H1 (cell line): ENCODE measurements around the gene BTG3. TPM values are rescaled to one million over a fixed set of nuclear protein-coding genes. Genes with fewer than 3 reads are reported as not detected.

Source experiments
- CTCF ChIA-PET: fragments of 300-600 bp; sonication (Branson Sonifier 250); formaldehyde crosslinking; loops from one replicate; lab custom pipeline; 2021; ENCODE audit not compliant: partially characterized antibody; lab: Charles Lee
- POLR2A ChIA-PET: fragments of 300-600 bp; sonication (Branson Sonifier 250); formaldehyde crosslinking; loops from one replicate; lab custom pipeline; 2021; ENCODE audit warnings: inconsistent platforms; ENCODE audit not compliant: partially characterized antibody; lab: Charles Lee
- DNase-seq, 2 experiments: peaks; one replicate each; pipeline versions ENCODE4 v3.0.0 to v3.0.0-alpha.2; 2010 to 2022; ENCODE audit warnings: low spot score in 2 of 2, low read depth in 1 of 2, mixed read lengths in 1 of 2
- FAIRE-seq: peaks from 2 replicates; lab custom pipeline; 2011; peaks lifted over from hg19 to GRCh38; lab: Jason Lieb, UNC
- H2AFZ ChIP-seq: 2 replicates; pipeline ENCODE4 v1.8.1; 2012; ENCODE audit warnings: low read length, inconsistent platforms
- H2AK5ac ChIP-seq: 2 replicates; pipeline ENCODE4 v1.6.1; 2013; ENCODE audit warnings: low read depth, low read length
- H2BK120ac ChIP-seq: replicated peaks from 2 replicates; pipeline ENCODE3; 2013; ENCODE audit warnings: low read depth, low read length, inconsistent platforms
- H2BK12ac ChIP-seq: 2 replicates; pipeline ENCODE4 v1.6.1; 2013; ENCODE audit warnings: low read depth, low read length
- H2BK15ac ChIP-seq: 2 replicates; pipeline ENCODE4 v1.6.1; 2013; ENCODE audit warnings: low read length
- H2BK20ac ChIP-seq: 2 replicates; pipeline ENCODE4 v1.6.1; 2013; ENCODE audit warnings: low read length
- H2BK5ac ChIP-seq: 2 replicates; pipeline ENCODE4 v1.6.1; 2013; ENCODE audit warnings: low read depth, low read length
- H3K14ac ChIP-seq: 2 replicates; pipeline ENCODE4 v1.6.1; 2013; ENCODE audit warnings: inconsistent platforms; ENCODE audit not compliant: insufficient read length
- H3K18ac ChIP-seq: 2 replicates; pipeline ENCODE4 v1.6.1; 2013; ENCODE audit warnings: low read length; ENCODE audit errors: extremely low read depth
- H3K23ac ChIP-seq: 2 replicates; pipeline ENCODE4 v1.6.1; 2013; ENCODE audit warnings: inconsistent platforms; ENCODE audit not compliant: insufficient read length
- H3K23me2 ChIP-seq: 2 replicates; pipeline ENCODE4 v1.6.1; 2013; ENCODE audit warnings: low read depth, low read length
- H3K27ac ChIP-seq: 2 replicates; pipeline ENCODE4 v1.6.1; 2011; ENCODE audit warnings: low read depth, low read length, inconsistent platforms
- H3K27me3 ChIP-seq, 4 experiments: replicated peaks in 1 of 4; 1 replicate in 1 of 4; 2 replicates in 3 of 4; pipeline versions ENCODE4 v1.6.1 to v1.8.1; 2011 to 2013; ENCODE audit warnings: low read length in 3 of 4, mild to moderate bottlenecking in 3 of 4, inconsistent platforms in 2 of 4, mixed read lengths in 2 of 4, moderate library complexity in 1 of 4; ENCODE audit not compliant: control insufficient read depth in 3 of 4, insufficient read depth in 3 of 4; ENCODE audit errors: extremely low read depth in 1 of 4
- H3K36me3 ChIP-seq, 4 experiments: 2 replicates each; pipeline versions ENCODE4 v1.6.1 to v1.8.1; 2011 to 2013; ENCODE audit warnings: mild to moderate bottlenecking in 4 of 4, low read length in 3 of 4, moderate library complexity in 2 of 4, control low read depth in 1 of 4, inconsistent platforms in 1 of 4; ENCODE audit not compliant: insufficient read depth in 4 of 4, control insufficient read depth in 2 of 4
- H3K4ac ChIP-seq: replicated peaks from 2 replicates; pipeline ENCODE3; 2013; ENCODE audit warnings: low read length, low read depth, mixed read lengths, inconsistent platforms; ENCODE audit not compliant: insufficient read length
- H3K4me1 ChIP-seq, 4 experiments: replicated peaks in 1 of 4; 1 replicate in 1 of 4; 2 replicates in 3 of 4; pipeline versions ENCODE4 v1.6.1 to v1.8.1; 2011 to 2013; ENCODE audit warnings: low read length in 3 of 4, inconsistent platforms in 2 of 4, mixed read lengths in 1 of 4; ENCODE audit not compliant: insufficient read depth in 4 of 4, control insufficient read depth in 3 of 4
- H3K4me2 ChIP-seq, 2 experiments: 2 replicates each; pipeline versions ENCODE4 v1.6.1 to v1.8.1; 2011 to 2013; ENCODE audit warnings: low read depth in 2 of 2, low read length in 2 of 2, control low read depth in 1 of 2, inconsistent platforms in 1 of 2, mild to moderate bottlenecking in 1 of 2; ENCODE audit not compliant: insufficient read depth in 1 of 2
- H3K4me3 ChIP-seq, 4 experiments: fragments of 200-600, 300-600 bp in 1 of 4; sonication (generic), shearing (Covaris generic), sonication (Bioruptor Twin) in 1 of 4; 2 replicates each; pipeline versions ENCODE4 v1.5.1 to v1.8.1; 2011 to 2016; ENCODE audit warnings: low read length in 4 of 4, low read depth in 3 of 4, control low read depth in 2 of 4, inconsistent platforms in 2 of 4, mild to moderate bottlenecking in 2 of 4, mixed read lengths in 1 of 4, moderate library complexity in 1 of 4; ENCODE audit not compliant: insufficient read depth in 2 of 4; ENCODE audit errors: extremely low read depth in 1 of 4
- H3K56ac ChIP-seq: replicated peaks from 2 replicates; pipeline ENCODE3; 2013; ENCODE audit warnings: low read depth, mild to moderate bottlenecking, mixed read lengths, low read length, inconsistent platforms; ENCODE audit not compliant: insufficient read length
- H3K79me1 ChIP-seq: 2 replicates; pipeline ENCODE4 v1.6.1; 2013; ENCODE audit warnings: low read depth, low read length, control low read depth
- H3K79me2 ChIP-seq, 2 experiments: 2 replicates each; pipeline versions ENCODE4 v1.6.1 to v1.8.1; 2012 to 2013; ENCODE audit warnings: low read length in 2 of 2, mild to moderate bottlenecking in 2 of 2, inconsistent platforms in 1 of 2; ENCODE audit not compliant: insufficient read depth in 2 of 2, control insufficient read depth in 1 of 2
- H3K9ac ChIP-seq, 4 experiments: replicated peaks in 1 of 4; 1 replicate in 1 of 4; 2 replicates in 3 of 4; pipeline versions ENCODE4 v1.6.1 to v1.8.1; 2011 to 2013; ENCODE audit warnings: low read depth in 3 of 4, low read length in 3 of 4, control low read depth in 2 of 4, mild to moderate bottlenecking in 2 of 4, moderate library complexity in 2 of 4, inconsistent platforms in 1 of 4; ENCODE audit errors: extremely low read depth in 1 of 4
- H3K9me3 ChIP-seq, 2 experiments: 2 replicates each; pipeline versions ENCODE4 v1.6.1 to v1.8.1; 2012 to 2013; ENCODE audit warnings: mild to moderate bottlenecking in 2 of 2, moderate library complexity in 2 of 2, control low read depth in 1 of 2, inconsistent platforms in 1 of 2, low read depth in 1 of 2, low read length in 1 of 2, mixed read lengths in 1 of 2; ENCODE audit not compliant: insufficient read depth in 2 of 2
- H4K20me1 ChIP-seq, 2 experiments: replicated peaks in 1 of 2; 2 replicates each; pipeline versions ENCODE3 to v1.8.1; 2011 to 2013; ENCODE audit warnings: inconsistent platforms in 2 of 2, low read length in 2 of 2, mild to moderate bottlenecking in 1 of 2; ENCODE audit not compliant: insufficient read depth in 2 of 2, control insufficient read depth in 1 of 2
- H4K5ac ChIP-seq: 2 replicates; pipeline ENCODE4 v1.6.1; 2013; ENCODE audit warnings: low read length, low read depth, mixed read lengths, inconsistent platforms; ENCODE audit not compliant: insufficient read length
- H4K8ac ChIP-seq: 2 replicates; pipeline ENCODE4 v1.8.0; 2013; ENCODE audit warnings: mild to moderate bottlenecking, moderate library complexity, low read length, inconsistent platforms; ENCODE audit not compliant: insufficient read depth; ENCODE audit errors: extremely low read depth
- H4K91ac ChIP-seq: replicated peaks from 2 replicates; pipeline ENCODE3; 2013; ENCODE audit warnings: low read length, mixed read lengths, inconsistent platforms; ENCODE audit not compliant: insufficient read length
- ASH2L ChIP-seq: fragments of 200-600, 300-600 bp; sonication (generic); IDR thresholded peaks from one replicate; pipeline ENCODE4 v1.7.1; 2017; ENCODE audit warnings: low read length
- GTF2F1 ChIP-seq: IDR thresholded peaks from 2 replicates; pipeline ENCODE4 v1.6.1; 2012; ENCODE audit warnings: low read depth, low read length, improper control_type of control experiment, borderline replicate concordance
- KDM1A ChIP-seq: fragments of 200-600, 300-600 bp; sonication (generic); IDR thresholded peaks from 2 replicates; pipeline ENCODE4 v1.7.1; 2016; ENCODE audit warnings: mild to moderate bottlenecking, low read length, borderline replicate concordance
- NRF1 ChIP-seq: IDR thresholded peaks from 2 replicates; pipeline ENCODE4 v1.6.1; 2011; ENCODE audit warnings: mild to moderate bottlenecking, low read depth, low read length, improper control_type of control experiment
- POLR2A ChIP-seq, 2 experiments: IDR thresholded peaks; 1 replicate in 1 of 2; 2 replicates in 1 of 2; pipeline ENCODE4 v1.6.1; 2011; ENCODE audit warnings: low read depth in 2 of 2, low read length in 2 of 2, mild to moderate bottlenecking in 2 of 2; ENCODE audit errors: control extremely low read depth in 1 of 2
- POLR2AphosphoS5 ChIP-seq: IDR thresholded peaks from 2 replicates; pipeline ENCODE4 v1.6.1; 2011; ENCODE audit warnings: low read depth, low read length
- RBBP5 ChIP-seq: IDR thresholded peaks from 2 replicates; pipeline ENCODE4 v1.7.1; 2012; ENCODE audit warnings: low read depth, mild to moderate bottlenecking, inconsistent platforms, low read length, moderate library complexity, borderline replicate concordance
- RNF2 ChIP-seq: fragments of 200-900, 300-1000 bp; sonication (generic); IDR thresholded peaks from 2 replicates; pipeline ENCODE4 v1.7.1; 2016; ENCODE audit warnings: borderline replicate concordance, low read depth, mild to moderate bottlenecking, antibody characterized with exemption, low read length; ENCODE audit not compliant: poor library complexity, severe bottlenecking; ENCODE audit errors: missing control alignments
- SAP30 ChIP-seq: fragments of 300-600 bp; sonication (generic); IDR thresholded peaks from 2 replicates; pipeline ENCODE4 v1.7.1; 2012; ENCODE audit warnings: low read length, moderate library complexity, mild to moderate bottlenecking, inconsistent platforms; ENCODE audit not compliant: insufficient read depth, insufficient replicate concordance
- SP1 ChIP-seq: IDR thresholded peaks from 2 replicates; pipeline ENCODE4 v1.6.1; 2011; ENCODE audit warnings: low read depth, low read length
- SP2 ChIP-seq: IDR thresholded peaks from 2 replicates; pipeline ENCODE4 v1.6.1; 2012; ENCODE audit warnings: mild to moderate bottlenecking, low read length, inconsistent platforms
- SP4 ChIP-seq: IDR thresholded peaks from 2 replicates; pipeline ENCODE4 v1.6.1; 2012; ENCODE audit warnings: low read length, inconsistent platforms
- SUZ12 ChIP-seq: fragments of 200-600 bp; sonication (generic); IDR thresholded peaks from 2 replicates; pipeline ENCODE4 v1.6.1; 2012; ENCODE audit warnings: mild to moderate bottlenecking, inconsistent platforms, low read length, moderate library complexity, mixed read lengths
- whole genome bisulfite sequencing, 2 experiments: shearing (Covaris generic) in 1 of 2; methylation state at CpG; one replicate each; pipeline versions ENCODE4 v1.1.6 to v1.1.7; 2013 to 2015; ENCODE audit warnings: low lambda C conversion rate in 2 of 2, mixed read lengths in 2 of 2, inconsistent platforms in 1 of 2, low coverage in 1 of 2, missing lambda C conversion rate in 1 of 2; ENCODE audit not compliant: insufficient replicate concordance in 2 of 2, insufficient coverage in 1 of 2, insufficient read length in 1 of 2; ENCODE audit errors: extremely low coverage in 1 of 2, missing lambda C conversion rate in 1 of 2; 5-methylcytosine and 5-hydroxymethylcytosine counted together
- polyA plus RNA-seq, 7 experiments: library from polyadenylated mRNA; depleted of rRNA in 3 of 7; stranded (reverse) in 5 of 7; unstranded in 2 of 7; fragments of >200 nt in 5 of 7; fragments of 200-250 nt in 2 of 7; gene quantifications; 1 replicate in 5 of 7; 2 replicates in 1 of 7; 4 replicates in 1 of 7; pipeline versions ENCODE4 v1.2.1 to v1.2.3, GENCODE V29; 2011 to 2013; ENCODE audit warnings: missing spikeins in 2 of 7, mixed read lengths in 2 of 7
- total RNA-seq: library from RNA; stranded (reverse); fragmentation: NEBNext Ultra II Directional; extraction: Animal tissue kit (Norgen Biotek cat#: 25700); gene quantifications from 2 replicates; pipeline ENCODE4 v1.2.1, GENCODE V29; 2021
- TF ChIP-seq, protein P1 (sequence below): IDR thresholded peaks from 2 replicates; pipeline ENCODE4 v1.6.1; 2012; ENCODE audit warnings: low read length, inconsistent platforms

The BTG3 gene
- total and polyA plus RNA-seq, 2 of the 8 experiments (the other 6 are each of a cell fraction or from before 2014, with no cell fraction given) = 13.6 to 25.9 TPM

DNA sequence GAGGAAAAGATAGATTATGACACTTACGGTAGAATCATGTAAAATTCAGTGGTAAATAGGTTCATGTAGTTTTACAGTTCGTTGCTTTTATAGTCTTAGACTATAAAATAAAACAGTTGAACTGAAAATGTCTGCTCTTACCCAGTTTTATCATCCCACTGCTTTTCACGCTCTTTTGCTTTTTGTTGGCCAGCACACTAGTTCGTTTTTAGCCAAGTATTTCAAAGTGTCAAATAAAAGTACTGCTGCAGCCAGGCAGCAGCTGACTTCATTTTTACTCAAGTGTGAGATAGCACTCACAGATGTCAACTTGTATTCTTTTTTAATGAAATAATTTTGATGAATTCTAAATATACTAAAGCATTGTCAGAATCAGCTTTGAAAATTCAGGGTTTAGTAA, 18.5 kb upstream of the BTG3 start:
- Histone ChIP-seq H2BK120ac (no peak overlapping the region), H2BK20ac (no peak overlapping the region), H3K27me3 (no peaks in the 10 kb centered on the region), H4K5ac (no peak overlapping the region), H3K4me1 (no peaks in the 10 kb centered on the region), H2BK15ac (no peak overlapping the region), H3K9ac (no peak overlapping the region), H4K20me1 (no peaks in the 10 kb centered on the region), H2AFZ (no peak overlapping the region), H3K14ac (no peak overlapping the region), H2BK12ac (no peak overlapping the region), H3K23me2 (no peaks in the 10 kb centered on the region), H4K91ac (no peak overlapping the region), H3K23ac (no peak overlapping the region), H3K36me3 (no peaks in the 10 kb centered on the region), H4K8ac (no peak overlapping the region), H3K79me1 (no peaks in the 10 kb centered on the region), H3K27ac (no peak overlapping the region), H2BK5ac (no peak overlapping the region), H3K18ac (no peak overlapping the region), H3K56ac (no peak overlapping the region), H3K9me3 (no peaks in the 10 kb centered on the region), H2AK5ac (no peak overlapping the region), H3K4me2 (no peak overlapping the region), H3K4ac (no peak overlapping the region), H3K79me2 (no peaks in the 10 kb centered on the region), H3K4me3 (no peak overlapping the region)
- WGBS, 2 experiments = 88% methylated on average over 4 of the region's 4 CpGs; no CpG with 5 or more reads in 1 of the 2 experiments
- CTCF ChIA-PET = interaction anchor here (1.4 kb wide), 1 partner anchor 21 kb away, joined by 3 read pairs; no protein-coding TSS in a partner anchor
- POLR2A ChIA-PET = no interaction called here
- no peak for DNase-seq
- FAIRE-seq = no peak
- TF ChIP-seq, protein P1, sequence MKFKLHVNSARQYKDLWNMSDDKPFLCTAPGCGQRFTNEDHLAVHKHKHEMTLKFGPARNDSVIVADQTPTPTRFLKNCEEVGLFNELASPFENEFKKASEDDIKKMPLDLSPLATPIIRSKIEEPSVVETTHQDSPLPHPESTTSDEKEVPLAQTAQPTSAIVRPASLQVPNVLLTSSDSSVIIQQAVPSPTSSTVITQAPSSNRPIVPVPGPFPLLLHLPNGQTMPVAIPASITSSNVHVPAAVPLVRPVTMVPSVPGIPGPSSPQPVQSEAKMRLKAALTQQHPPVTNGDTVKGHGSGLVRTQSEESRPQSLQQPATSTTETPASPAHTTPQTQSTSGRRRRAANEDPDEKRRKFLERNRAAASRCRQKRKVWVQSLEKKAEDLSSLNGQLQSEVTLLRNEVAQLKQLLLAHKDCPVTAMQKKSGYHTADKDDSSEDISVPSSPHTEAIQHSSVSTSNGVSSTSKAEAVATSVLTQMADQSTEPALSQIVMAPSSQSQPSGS = no peak
- TF ChIP-seq RBBP5 = no peak
- TF ChIP-seq POLR2A (IDR thresholded peaks at IDR 0.05; ENCODE audit: control extremely low read depth in 1 of 2, low read depth in 2 of 2, low read length in 2 of 2) = no peak
- no peak for TF ChIP-seq SP2
- no peak for TF ChIP-seq NRF1
- no peak for TF ChIP-seq SP1
- TF ChIP-seq RNF2 = no peak
- TF ChIP-seq KDM1A = no peak
- no peak for TF ChIP-seq SAP30
- TF ChIP-seq SP4 = no peak
- TF ChIP-seq ASH2L = no peak
- no peak for TF ChIP-seq SUZ12
- no peak for TF ChIP-seq POLR2AphosphoS5
- TF ChIP-seq GTF2F1 = no peak
